GM12801 (cell line): ENCODE results near the gene CTRB1.

Experiments used
- CTCF ChIP-seq: IDR thresholded peaks from one replicate; pipeline ENCODE4 v1.5.1; 2011; ENCODE audit warnings: control low read depth; ENCODE audit not compliant: insufficient read length; ENCODE audit errors: extremely low read depth

The CTRB1 gene

DNA sequence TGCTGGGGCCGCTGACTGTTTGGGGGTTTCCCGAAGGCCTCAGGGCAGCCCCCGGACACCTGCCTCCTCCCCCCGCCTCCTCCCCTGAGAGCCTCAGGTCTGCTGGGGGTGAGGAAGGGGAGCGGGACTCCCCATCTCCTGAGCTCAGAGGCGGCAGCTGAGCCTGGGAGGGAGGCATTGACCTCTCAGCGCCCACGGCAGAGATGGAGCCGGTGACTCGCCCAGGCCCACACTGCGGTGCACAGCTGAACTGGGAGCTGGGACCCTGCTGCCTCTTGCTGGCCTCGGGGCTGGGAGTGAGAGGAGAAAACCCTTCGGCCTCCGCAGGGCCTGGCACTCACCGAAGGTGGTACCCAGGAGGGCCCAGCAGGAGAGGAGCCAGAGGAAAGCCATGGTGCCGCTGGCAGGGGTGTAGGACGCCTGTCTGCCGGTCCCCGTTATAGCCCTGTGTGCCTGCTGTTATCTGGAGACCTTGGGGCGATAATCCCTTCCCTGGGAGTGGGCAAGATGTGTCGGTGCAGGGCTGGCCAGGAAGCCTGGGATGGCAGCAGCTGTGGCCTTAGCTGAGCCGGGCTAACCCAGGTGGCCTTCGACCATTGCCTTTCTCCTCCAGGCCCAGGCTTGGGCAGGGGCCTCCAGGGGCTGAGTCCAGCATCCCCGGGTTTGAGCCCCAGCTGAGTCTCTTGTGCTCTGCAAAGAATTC, 11.9 kb upstream of the CTRB1 start, which contains the start of gene CTRB2:
Gene CTRB2, minus strand, starts transcription at position 413 of the 703 bp plus-strand sequence. Its CDS starts 20 bp downstream, at position 393.
- no peak for TF ChIP-seq CTCF

GRCh38 chr16:75207831-75208230, 11.0 kb upstream of the CTRB1 start:
- no peak for TF ChIP-seq CTCF

- no peak for TF ChIP-seq CTCF
These were observed 10.5 kb upstream of the CTRB1 start for GRCh38 chr16:75208242-75208825.

GRCh38 chr16:75208861-75209505, 9.8 kb upstream of the CTRB1 start:
- TF ChIP-seq CTCF = no peak

- no peak for TF ChIP-seq CTCF
These were observed 8.8 kb upstream of the CTRB1 start for GRCh38 chr16:75209944-75210343.

- no peak for TF ChIP-seq CTCF
These were observed 2.7 kb upstream of the CTRB1 start for GRCh38 chr16:75216127-75216526.

DNA sequence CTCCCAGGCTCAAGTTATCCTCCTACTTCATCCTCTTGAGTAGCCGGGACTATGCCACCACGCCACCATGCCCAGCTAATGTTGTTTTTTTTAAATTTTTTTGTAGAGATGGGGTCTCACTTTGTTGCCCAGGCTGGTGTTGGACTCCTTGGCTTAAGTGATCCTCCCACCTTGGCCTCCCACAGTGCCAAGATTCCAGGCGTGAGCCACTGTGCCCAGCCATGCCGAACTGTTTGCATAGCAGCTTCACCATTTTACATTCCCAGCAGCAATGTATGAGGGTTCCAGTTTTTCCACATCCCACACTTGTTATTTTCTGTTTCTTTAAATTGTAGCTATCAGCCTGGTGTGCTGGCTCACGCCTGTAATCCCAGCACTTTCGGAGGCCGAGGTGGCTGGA, 2.2 kb upstream of the CTRB1 start:
- no peak for TF ChIP-seq CTCF
